ENCODE data around the gene PCP4L1. TPM values are rescaled to one million over a fixed set of nuclear protein-coding genes. Genes with fewer than 3 reads are reported as not detected.

The PCP4L1 gene
- total RNA-seq, 1 experiment from 2014 or later, result 1.2 TPM

DNA sequence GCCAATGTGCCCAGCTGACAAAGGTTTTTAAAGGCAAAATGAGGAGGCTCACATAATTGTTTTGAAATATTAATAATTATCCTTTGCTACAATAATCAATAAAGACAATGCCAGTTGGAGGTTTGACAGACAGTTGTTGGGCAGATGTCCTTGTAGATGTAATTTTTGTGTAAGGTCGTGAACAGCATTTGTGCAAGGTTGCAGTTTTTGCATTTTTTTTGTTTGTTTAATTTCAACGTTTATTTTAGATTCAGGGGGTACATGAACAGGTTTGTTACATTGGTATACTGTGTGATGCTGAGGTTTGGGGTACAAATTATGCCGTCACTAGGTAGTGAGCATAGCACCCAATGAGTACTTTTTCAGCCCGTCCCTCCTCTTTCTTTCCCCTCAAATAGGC, 41.9 kb downstream of the PCP4L1 start:
- no peaks in the 10 kb centered on the region for H3K27me3 Mint-ChIP-seq (ENCODE audit: low read depth)
- POLR2A ChIA-PET, result interaction anchor here (0.7 kb wide), 1 partner anchor 51 kb away, joined by 6 read pairs; no protein-coding TSS in a partner anchor
- H3K27ac Mint-ChIP-seq, result no peak overlapping the region
- ATAC-seq, result no peak
- no peak for DNase-seq (ENCODE audit: low spot score)
- H3K4me3 Mint-ChIP-seq, result no peak overlapping the region
- H3K9me3 Mint-ChIP-seq, result no peaks in the 10 kb centered on the region
- CTCF ChIA-PET, result interaction anchor here (1.0 kb wide), 1 partner anchor 75 kb away, joined by 5 read pairs; the partner anchor contains the start of gene TOMM40L
- no peaks in the 10 kb centered on the region for H3K36me3 Mint-ChIP-seq
- no peak for TF ChIP-seq MAX (CRISPR knock-in tag; IDR thresholded peaks at IDR 0.05)
- TF ChIP-seq ARID4B (CRISPR knock-in tag; IDR thresholded peaks at IDR 0.05; ENCODE audit: borderline replicate concordance), result no peak
- TF ChIP-seq, protein P1, sequence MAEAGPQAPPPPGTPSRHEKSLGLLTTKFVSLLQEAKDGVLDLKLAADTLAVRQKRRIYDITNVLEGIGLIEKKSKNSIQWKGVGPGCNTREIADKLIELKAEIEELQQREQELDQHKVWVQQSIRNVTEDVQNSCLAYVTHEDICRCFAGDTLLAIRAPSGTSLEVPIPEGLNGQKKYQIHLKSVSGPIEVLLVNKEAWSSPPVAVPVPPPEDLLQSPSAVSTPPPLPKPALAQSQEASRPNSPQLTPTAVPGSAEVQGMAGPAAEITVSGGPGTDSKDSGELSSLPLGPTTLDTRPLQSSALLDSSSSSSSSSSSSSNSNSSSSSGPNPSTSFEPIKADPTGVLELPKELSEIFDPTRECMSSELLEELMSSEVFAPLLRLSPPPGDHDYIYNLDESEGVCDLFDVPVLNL (CRISPR knock-in tag; IDR thresholded peaks at IDR 0.05; ENCODE audit: borderline replicate concordance, low read depth), result no peak
- no peak for TF ChIP-seq GRHL2 (CRISPR knock-in tag; IDR thresholded peaks at IDR 0.05; ENCODE audit: insufficient replicate concordance, severe bottlenecking)
- no peak for TF ChIP-seq ZNF512 (CRISPR knock-in tag; IDR thresholded peaks at IDR 0.05; ENCODE audit: borderline replicate concordance)
- no peak for TF ChIP-seq KAT7 (CRISPR knock-in tag; IDR thresholded peaks at IDR 0.05; ENCODE audit: borderline replicate concordance)
- no peak for TF ChIP-seq CREB1 (CRISPR knock-in tag; IDR thresholded peaks at IDR 0.05)
- TF ChIP-seq ZNF263 (CRISPR knock-in tag; IDR thresholded peaks at IDR 0.05; ENCODE audit: low read depth), result no peak
- no peak for TF ChIP-seq ELF4 (CRISPR knock-in tag; IDR thresholded peaks at IDR 0.05; ENCODE audit: low read depth)
- TF ChIP-seq E2F1 (CRISPR knock-in tag; IDR thresholded peaks at IDR 0.05), result no peak
- no peak for TF ChIP-seq MXD4 (CRISPR knock-in tag; IDR thresholded peaks at IDR 0.05; ENCODE audit: borderline replicate concordance)
- no peak for TF ChIP-seq ZNF121 (CRISPR knock-in tag; IDR thresholded peaks at IDR 0.05)
- TF ChIP-seq ZMAT4 (CRISPR knock-in tag; IDR thresholded peaks at IDR 0.05), result no peak
- no peak for TF ChIP-seq SMAD3 (CRISPR knock-in tag; IDR thresholded peaks at IDR 0.05; ENCODE audit: borderline replicate concordance)
- peaks cover 42% of the 10 kb centered on the region for H3K4me1 Mint-ChIP-seq

Measured in WTC11 (cell line).